ENCODE results near the gene ZDHHC4.

GRCh38 chr7:6613706-6614105 is 36.5 kb downstream of the ZDHHC4 start:
- no peak for TF ChIP-seq RAD21 (conservative IDR thresholded peaks at IDR 0.05 in 1 of 2, IDR thresholded peaks at IDR 0.05 in 1 of 2)
- TF ChIP-seq, protein P1, sequence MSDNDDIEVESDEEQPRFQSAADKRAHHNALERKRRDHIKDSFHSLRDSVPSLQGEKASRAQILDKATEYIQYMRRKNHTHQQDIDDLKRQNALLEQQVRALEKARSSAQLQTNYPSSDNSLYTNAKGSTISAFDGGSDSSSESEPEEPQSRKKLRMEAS (IDR thresholded peaks at IDR 0.05), result no peak
- TF ChIP-seq, protein P2, sequence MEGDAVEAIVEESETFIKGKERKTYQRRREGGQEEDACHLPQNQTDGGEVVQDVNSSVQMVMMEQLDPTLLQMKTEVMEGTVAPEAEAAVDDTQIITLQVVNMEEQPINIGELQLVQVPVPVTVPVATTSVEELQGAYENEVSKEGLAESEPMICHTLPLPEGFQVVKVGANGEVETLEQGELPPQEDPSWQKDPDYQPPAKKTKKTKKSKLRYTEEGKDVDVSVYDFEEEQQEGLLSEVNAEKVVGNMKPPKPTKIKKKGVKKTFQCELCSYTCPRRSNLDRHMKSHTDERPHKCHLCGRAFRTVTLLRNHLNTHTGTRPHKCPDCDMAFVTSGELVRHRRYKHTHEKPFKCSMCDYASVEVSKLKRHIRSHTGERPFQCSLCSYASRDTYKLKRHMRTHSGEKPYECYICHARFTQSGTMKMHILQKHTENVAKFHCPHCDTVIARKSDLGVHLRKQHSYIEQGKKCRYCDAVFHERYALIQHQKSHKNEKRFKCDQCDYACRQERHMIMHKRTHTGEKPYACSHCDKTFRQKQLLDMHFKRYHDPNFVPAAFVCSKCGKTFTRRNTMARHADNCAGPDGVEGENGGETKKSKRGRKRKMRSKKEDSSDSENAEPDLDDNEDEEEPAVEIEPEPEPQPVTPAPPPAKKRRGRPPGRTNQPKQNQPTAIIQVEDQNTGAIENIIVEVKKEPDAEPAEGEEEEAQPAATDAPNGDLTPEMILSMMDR (IDR thresholded peaks at IDR 0.05), result no peak
- TF ChIP-seq POLR2A (IDR thresholded peaks at IDR 0.05; ENCODE audit: low read length), result no peak
- no peak for TF ChIP-seq USF2 (IDR thresholded peaks at IDR 0.05)
- no peak for TF ChIP-seq RFX5 (IDR thresholded peaks at IDR 0.05)
- TF ChIP-seq ZC3H11A (IDR thresholded peaks at IDR 0.05), result no peak
- TF ChIP-seq HDAC2 (IDR thresholded peaks at IDR 0.05), result no peak
- TF ChIP-seq ESRRA (IDR thresholded peaks at IDR 0.05; ENCODE audit: borderline replicate concordance, low read length), result no peak
- TF ChIP-seq MAFK (IDR thresholded peaks at IDR 0.05; ENCODE audit: partially characterized antibody), result no peak
- no peak for TF ChIP-seq GATA3 (IDR thresholded peaks at IDR 0.05; ENCODE audit: borderline replicate concordance)

Data from A549 (cell line).